Cardiac muscle cell (in vitro differentiated cells and primary cell): ENCODE results near the gene PLA2G4D. TPM values are rescaled to one million over a fixed set of nuclear protein-coding genes. Genes with fewer than 3 reads are reported as not detected.

Source experiments
- DNase-seq, 2 donors: peaks; one replicate each; pipeline versions ENCODE4 v3.0.0 to v3.0.0-alpha.2; 2010 to 2017; ENCODE audit warnings: low read depth in 1 of 2, low spot score in 1 of 2
- H3K27ac ChIP-seq: fragments of 200-600 bp; sonication (generic); 2 replicates; pipeline ENCODE4 v1.5.1; 2016
- H3K27me3 ChIP-seq: fragments of 200-600 bp; sonication (generic); 2 replicates; pipeline ENCODE4 v1.6.0; 2016; ENCODE audit warnings: control low read depth
- H3K36me3 ChIP-seq: fragments of 200-600 bp; sonication (generic); 2 replicates; pipeline ENCODE4 v1.5.1; 2016; ENCODE audit warnings: control low read depth
- H3K4me1 ChIP-seq: fragments of 200-600 bp; sonication (generic); 2 replicates; pipeline ENCODE4 v1.8.1; 2017; ENCODE audit warnings: low read depth, mild to moderate bottlenecking, mixed run types
- H3K4me3 ChIP-seq: fragments of 200-600 bp; sonication (generic); 2 replicates; pipeline ENCODE4 v1.5.1; 2016; ENCODE audit warnings: mild to moderate bottlenecking
- H3K9me3 ChIP-seq: fragments of 200-600 bp; sonication (generic); 2 replicates; pipeline ENCODE4 v1.5.1; 2017; ENCODE audit warnings: low read depth, mild to moderate bottlenecking, control low read depth
- CTCF ChIP-seq: IDR thresholded peaks from 2 replicates; pipeline ENCODE4 v1.5.1; 2012; ENCODE audit warnings: low read depth, mild to moderate bottlenecking, low read length
- polyA plus RNA-seq: library from polyadenylated mRNA; unstranded; fragments of >200 nt; fragmentation: Nextera tagmentation; extraction: Ambion mirVana; gene quantifications from 2 replicates; pipeline ENCODE4 v1.2.1, GENCODE V29; 2016
- total RNA-seq: library from RNA; depleted of rRNA; stranded (reverse); fragments of >200 nt; gene quantifications from 2 replicates; pipeline ENCODE4 v1.2.3, GENCODE V29; 2016

Gene PLA2G4D
- total and polyA plus RNA-seq, 2 experiments from 2014 or later: 0.03 to 0.16 TPM

- no peak for DNase-seq
- no peak overlapping the region for H3K4me3 ChIP-seq
- TF ChIP-seq CTCF: no peak
- no peak overlapping the region for H3K27ac ChIP-seq
- no peaks in the 10 kb centered on the region for H3K27me3 ChIP-seq
- no peaks in the 10 kb centered on the region for H3K36me3 ChIP-seq
- no peaks in the 10 kb centered on the region for H3K4me1 ChIP-seq
- no peaks in the 10 kb centered on the region for H3K9me3 ChIP-seq
Measured at GRCh38 chr15:42088801-42089640, 5.3 kb downstream of the PLA2G4D start.

GRCh38 chr15:42087926-42088800 is 6.2 kb downstream of the PLA2G4D start:
- no peaks in the 10 kb centered on the region for H3K36me3 ChIP-seq
- no peaks in the 10 kb centered on the region for H3K4me1 ChIP-seq
- no peak for DNase-seq
- H3K27ac ChIP-seq: no peak overlapping the region
- no peaks in the 10 kb centered on the region for H3K9me3 ChIP-seq
- TF ChIP-seq CTCF: no peak
- H3K4me3 ChIP-seq: no peak overlapping the region
- no peaks in the 10 kb centered on the region for H3K27me3 ChIP-seq

GRCh38 chr15:42087460-42087859 is 6.9 kb downstream of the PLA2G4D start:
- Histone ChIP-seq H3K4me3 (no peak overlapping the region), H3K36me3 (no peaks in the 10 kb centered on the region), H3K4me1 (no peaks in the 10 kb centered on the region), H3K27ac (no peak overlapping the region), H3K9me3 (no peaks in the 10 kb centered on the region), H3K27me3 (no peaks in the 10 kb centered on the region)
- TF ChIP-seq CTCF: no peak
- DNase-seq: no peak

- no peak for DNase-seq
Measured at GRCh38 chr15:42085721-42086120, 8.6 kb downstream of the PLA2G4D start.

GRCh38 chr15:42085236-42085605 is 9.1 kb downstream of the PLA2G4D start:
- no peak overlapping the region for H3K27ac ChIP-seq
- H3K4me3 ChIP-seq: no peak overlapping the region
- no peaks in the 10 kb centered on the region for H3K4me1 ChIP-seq
- H3K36me3 ChIP-seq: no peaks in the 10 kb centered on the region
- no peaks in the 10 kb centered on the region for H3K27me3 ChIP-seq
- TF ChIP-seq CTCF: no peak
- H3K9me3 ChIP-seq: no peaks in the 10 kb centered on the region
- no peak for DNase-seq

More at GRCh38 chr15:42085721-42086120, 8.6 kb downstream of the PLA2G4D start:
- Histone ChIP-seq H3K36me3 (no peaks in the 10 kb centered on the region), H3K4me3 (no peak overlapping the region), H3K9me3 (no peaks in the 10 kb centered on the region), H3K27ac (no peak overlapping the region), H3K4me1 (no peaks in the 10 kb centered on the region), H3K27me3 (no peaks in the 10 kb centered on the region)
- TF ChIP-seq CTCF: no peak
